ENCODE data around the gene RCSD1. TPM values are rescaled to one million over a fixed set of nuclear protein-coding genes. Genes with fewer than 3 reads are reported as not detected.

RCSD1 gene
- total RNA-seq, 2 experiments from 2014 or later: 143 to 145 TPM

DNA sequence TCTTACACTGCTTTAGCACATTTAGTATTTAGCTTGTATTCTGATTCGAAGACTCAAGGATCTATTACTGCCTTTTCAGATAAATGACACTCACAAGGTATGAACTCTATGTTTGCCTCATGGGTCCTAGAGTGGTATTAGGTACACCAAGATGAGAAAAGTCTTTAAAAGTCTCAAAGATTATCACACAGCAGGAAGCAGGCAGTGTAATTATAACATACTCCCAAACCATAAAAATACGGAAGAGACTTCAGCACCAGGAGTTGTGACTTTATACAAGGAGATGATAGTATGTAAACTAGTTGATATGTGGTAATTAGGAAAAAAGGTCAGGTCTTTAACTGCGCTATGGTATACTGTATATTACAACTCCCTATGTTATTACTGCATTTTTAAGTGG is 11.2 kb upstream of the RCSD1 start:
- no peak for DNase-seq
- Mint-ChIP-seq H3K27me3 (ENCODE audit: low read depth) (no peaks in the 10 kb centered on the region), H3K9me3 (ENCODE audit: insufficient read depth) (peaks cover 10% of the 10 kb centered on the region), H3K27ac (peak overlapping the region; percentile 95), H3K36me3 (ENCODE audit: low read depth) (peaks cover 16% of the 10 kb centered on the region), H3K4me3 (no peak overlapping the region), H3K4me1 (ENCODE audit: low read depth) (peaks cover 62% of the 10 kb centered on the region)
- ATAC-seq: no peak
- ChIA-PET CTCF (interaction anchor here (1.0 to 5.2 kb wide), 4 partner anchors 9 to 19 kb away, joined by 3 to 57 read pairs (median 3); no protein-coding TSS in a partner anchor), POLR2A (interaction anchor here (0.9 to 3.6 kb wide), 3 partner anchors 10 to 18 kb away, joined by 4 to 47 read pairs (median 26); partner anchors contain the start of gene RCSD1)

DNA sequence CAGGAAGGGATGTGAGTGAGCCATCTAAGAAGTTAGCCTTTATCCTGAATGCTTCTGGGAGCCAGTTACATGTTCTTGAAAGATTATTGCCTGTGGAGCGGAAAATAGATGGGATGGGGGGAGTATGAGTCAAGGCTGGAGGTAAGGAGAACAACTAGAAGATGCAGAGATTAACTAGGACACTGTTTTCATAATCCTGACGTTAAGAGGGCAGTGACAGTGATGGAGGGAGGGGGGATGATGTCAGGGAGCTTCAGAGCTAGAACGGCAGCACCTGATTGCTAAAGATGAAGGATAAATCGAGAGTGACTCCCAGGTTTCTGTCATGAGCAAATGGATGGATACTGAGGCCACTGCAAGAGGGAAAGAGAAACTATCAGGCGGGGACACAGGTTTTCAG is 10.0 kb upstream of the RCSD1 start:
- no peaks in the 10 kb centered on the region for H3K27me3 Mint-ChIP-seq (ENCODE audit: low read depth)
- ChIA-PET POLR2A (no interaction called here), CTCF (interaction anchor here (1.7 kb wide), 1 partner anchor 18 kb away, joined by 3 read pairs; no protein-coding TSS in a partner anchor)
- DNase-seq: no peak
- peak overlapping the region; percentile 3 for H3K27ac Mint-ChIP-seq
- peaks cover 67% of the 10 kb centered on the region for H3K4me1 Mint-ChIP-seq (ENCODE audit: low read depth)
- no peak for ATAC-seq
- H3K9me3 Mint-ChIP-seq (ENCODE audit: insufficient read depth): peaks cover 10% of the 10 kb centered on the region
- H3K36me3 Mint-ChIP-seq (ENCODE audit: low read depth): peaks cover 18% of the 10 kb centered on the region
- H3K4me3 Mint-ChIP-seq: no peak overlapping the region

DNA sequence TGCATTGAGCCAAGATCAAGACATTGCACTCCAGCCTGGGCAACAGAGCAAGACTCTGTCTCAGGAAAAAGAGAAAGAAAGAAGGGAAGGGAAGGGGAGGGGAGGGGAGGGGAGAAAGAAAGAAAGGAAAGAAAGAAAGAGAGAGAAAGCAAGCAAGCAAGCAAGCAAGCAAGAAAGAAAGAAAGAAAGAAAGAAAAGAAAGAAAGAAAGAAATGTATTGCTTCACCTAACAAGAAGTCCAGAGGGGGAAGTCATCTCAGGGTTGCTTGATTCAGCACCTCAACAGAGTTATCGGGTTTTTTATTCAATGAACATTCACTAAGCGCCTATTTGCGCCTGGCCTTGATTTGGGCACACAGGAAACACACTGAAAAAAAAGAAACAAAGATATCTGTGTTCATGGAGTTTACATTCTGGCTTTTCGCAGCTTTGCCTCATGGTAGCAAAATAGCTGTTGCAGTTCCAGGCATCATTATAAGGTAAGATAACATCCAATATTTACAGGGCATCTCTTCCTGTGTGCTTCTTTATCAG is 8.2 kb upstream of the RCSD1 start:
- Mint-ChIP-seq H3K4me1 (ENCODE audit: low read depth) (peaks cover 78% of the 10 kb centered on the region), H3K36me3 (ENCODE audit: low read depth) (peaks cover 22% of the 10 kb centered on the region), H3K27me3 (ENCODE audit: low read depth) (no peaks in the 10 kb centered on the region), H3K9me3 (ENCODE audit: insufficient read depth) (peaks cover 13% of the 10 kb centered on the region), H3K27ac (no peak overlapping the region), H3K4me3 (no peak overlapping the region)
- ATAC-seq: no peak
- no peak for DNase-seq
- ChIA-PET CTCF (interaction anchor here (1.0 to 1.3 kb wide), 2 partner anchors 15 to 93 kb away, joined by 3 to 4 read pairs; no protein-coding TSS in a partner anchor), POLR2A (no interaction called here)

DNA sequence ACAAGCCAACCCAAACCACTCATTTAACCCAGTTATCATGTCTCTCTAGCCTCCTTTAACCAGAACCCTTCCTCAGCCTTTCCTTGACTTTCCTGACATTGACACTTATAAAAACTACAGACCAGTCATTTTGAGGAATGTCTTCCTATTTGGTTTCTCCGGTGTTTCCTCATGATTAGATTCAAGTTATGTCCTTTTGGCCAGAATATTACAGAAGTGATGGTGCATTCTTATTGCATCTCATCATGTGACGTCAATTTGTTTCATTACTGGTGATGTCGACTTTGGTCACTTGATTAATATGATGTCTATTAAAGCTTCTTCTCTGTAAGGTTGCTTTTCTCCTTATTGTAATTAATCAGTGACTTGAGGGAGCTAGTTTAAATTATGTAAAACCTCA is 6.1 kb upstream of the RCSD1 start:
- peak overlapping the region; percentile 23 for H3K27ac Mint-ChIP-seq

DNA sequence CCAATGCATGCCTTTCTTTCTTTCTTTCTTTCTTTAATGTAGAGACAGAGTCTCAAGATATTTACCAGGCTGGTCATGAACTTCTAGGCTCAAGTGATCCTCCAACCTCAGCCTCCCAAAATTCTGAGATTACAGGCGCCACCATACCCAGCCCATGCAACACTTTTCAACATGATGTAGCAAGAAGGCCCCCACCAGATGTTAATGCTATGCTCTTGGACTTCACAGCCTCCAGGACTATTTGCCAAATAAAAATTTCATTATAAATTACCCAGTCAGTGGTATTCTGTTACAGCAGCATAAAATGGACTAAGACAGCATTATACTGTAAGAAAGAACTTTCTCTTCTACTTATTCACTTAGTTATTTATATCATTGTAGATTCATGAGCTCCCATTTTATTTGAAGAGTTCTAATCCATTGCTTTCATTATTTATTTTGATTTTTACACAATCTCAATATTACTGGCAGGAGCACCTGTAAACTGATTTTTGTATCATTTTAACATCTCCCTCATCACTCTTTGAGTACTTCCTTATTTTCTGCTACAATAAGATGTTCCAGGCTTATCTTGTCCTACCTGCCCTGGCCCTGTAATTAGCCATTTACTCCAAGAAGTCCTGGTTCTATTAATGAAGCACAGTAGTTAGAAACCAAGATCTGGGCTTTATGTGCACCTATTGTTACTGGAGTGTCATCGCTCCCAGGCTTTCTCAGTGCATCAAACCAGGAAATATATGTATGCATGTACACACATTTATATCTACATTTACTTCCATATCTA is 4.8 kb upstream of the RCSD1 start:
- H3K27ac Mint-ChIP-seq: peak overlapping the region; percentile 37
- H3K9me3 Mint-ChIP-seq (ENCODE audit: insufficient read depth): peaks cover 13% of the 10 kb centered on the region
- CTCF ChIA-PET: interaction anchor here (1.1 kb wide), 1 partner anchor 63 kb away, joined by 3 read pairs; no protein-coding TSS in a partner anchor
- H3K27me3 Mint-ChIP-seq (ENCODE audit: low read depth): no peaks in the 10 kb centered on the region
- no peak for ATAC-seq
- peaks cover 76% of the 10 kb centered on the region for H3K4me1 Mint-ChIP-seq (ENCODE audit: low read depth)
- no peak for DNase-seq
- POLR2A ChIA-PET: no interaction called here
- peaks cover 28% of the 10 kb centered on the region for H3K36me3 Mint-ChIP-seq (ENCODE audit: low read depth)
- H3K4me3 Mint-ChIP-seq: no peak overlapping the region

More for the DNA sequence above, 6.1 kb upstream of the RCSD1 start:
- DNase-seq (no peak), ATAC-seq (no peak)
- Mint-ChIP-seq H3K9me3 (ENCODE audit: insufficient read depth) (peaks cover 13% of the 10 kb centered on the region), H3K36me3 (ENCODE audit: low read depth) (peaks cover 24% of the 10 kb centered on the region), H3K4me1 (ENCODE audit: low read depth) (peaks cover 74% of the 10 kb centered on the region), H3K27me3 (ENCODE audit: low read depth) (no peaks in the 10 kb centered on the region), H3K4me3 (no peak overlapping the region)
- ChIA-PET POLR2A (no interaction called here), CTCF (interaction anchor here (1.1 to 2.0 kb wide), 2 partner anchors 23 to 64 kb away, joined by 3 to 6 read pairs; no protein-coding TSS in a partner anchor)

DNA sequence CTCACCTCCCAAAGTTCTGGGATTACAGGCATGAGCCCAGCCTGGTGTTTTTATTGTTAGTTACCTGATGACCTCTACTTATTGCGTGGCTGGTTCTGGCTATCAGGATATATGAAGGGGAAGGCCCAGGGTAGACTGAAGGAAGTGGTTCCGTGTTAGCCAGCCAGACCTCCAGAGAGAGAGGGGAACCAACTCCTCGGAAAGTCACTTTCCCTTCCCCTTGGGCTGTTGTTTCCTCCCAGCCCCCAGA is 2.5 kb upstream of the RCSD1 start:
- POLR2A ChIA-PET: interaction anchor here (0.6 to 8.2 kb wide), 7 partner anchors 10 to 307 kb away, joined by 3 to 96 read pairs (median 5); no protein-coding TSS in a partner anchor
- peak overlapping the region; percentile 98 for H3K4me3 Mint-ChIP-seq
- H3K27ac Mint-ChIP-seq: peak overlapping the region; percentile 91
- peaks cover 48% of the 10 kb centered on the region for H3K36me3 Mint-ChIP-seq (ENCODE audit: low read depth)
- peaks cover 66% of the 10 kb centered on the region for H3K4me1 Mint-ChIP-seq (ENCODE audit: low read depth)
- peaks cover 13% of the 10 kb centered on the region for H3K9me3 Mint-ChIP-seq (ENCODE audit: insufficient read depth)
- CTCF ChIA-PET: interaction anchor here (0.9 to 14.2 kb wide), 7 partner anchors 9 to 88 kb away, joined by 3 to 334 read pairs (median 13); no protein-coding TSS in a partner anchor
- no peaks in the 10 kb centered on the region for H3K27me3 Mint-ChIP-seq (ENCODE audit: low read depth)
- ATAC-seq (peak; percentile 15), DNase-seq (no peak)

DNA sequence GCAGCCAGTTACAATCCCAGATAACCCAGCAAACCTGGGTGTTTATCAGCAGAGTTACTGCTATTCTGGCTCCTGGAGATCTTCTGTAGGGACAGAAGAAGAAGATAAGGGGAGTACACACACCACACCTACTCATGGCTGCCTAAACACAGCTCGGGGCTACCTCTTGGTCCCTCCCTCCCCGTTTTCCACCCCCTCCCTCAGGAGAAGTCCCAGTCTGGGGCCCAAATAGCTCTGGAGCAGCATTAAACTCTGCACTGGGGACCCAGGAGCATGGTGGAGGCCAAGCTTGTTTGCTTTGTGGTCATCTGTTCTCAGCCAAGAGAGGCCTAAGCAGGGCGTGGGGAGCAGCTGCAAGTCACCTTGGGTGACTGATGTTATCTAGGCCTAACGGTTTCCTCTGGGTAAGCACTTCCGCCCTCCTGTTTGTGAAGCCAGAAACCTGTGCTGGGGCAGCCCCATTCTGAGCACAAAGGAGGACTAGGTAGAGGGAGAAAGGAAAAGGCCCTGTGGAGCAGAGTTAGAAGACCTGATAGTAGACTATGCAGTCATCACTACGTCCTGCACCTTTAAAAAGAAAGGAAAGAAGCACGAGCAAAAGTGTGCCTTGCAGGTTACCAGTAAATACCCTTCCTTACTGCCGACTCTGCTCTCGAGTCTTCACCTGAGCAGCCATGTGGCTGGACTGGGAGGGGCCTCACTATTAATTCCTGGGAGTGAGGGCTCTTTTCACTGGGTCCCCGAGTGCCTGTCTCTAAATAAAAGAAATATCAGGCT is 2.0 kb upstream of the RCSD1 start:
- ChIA-PET CTCF (interaction anchor here (0.9 to 14.2 kb wide), 8 partner anchors 9 to 87 kb away, joined by 3 to 334 read pairs (median 12); no protein-coding TSS in a partner anchor), POLR2A (interaction anchor here (0.6 to 8.2 kb wide), 10 partner anchors 9 to 308 kb away, joined by 3 to 96 read pairs (median 4); partner anchors contain the start of gene DCAF6)
- Mint-ChIP-seq H3K27me3 (ENCODE audit: low read depth) (no peaks in the 10 kb centered on the region), H3K4me1 (ENCODE audit: low read depth) (peaks cover 66% of the 10 kb centered on the region), H3K4me3 (peak overlapping the region; percentile 98), H3K27ac (peak overlapping the region; percentile 91), H3K9me3 (ENCODE audit: insufficient read depth) (peaks cover 13% of the 10 kb centered on the region), H3K36me3 (ENCODE audit: low read depth) (peaks cover 53% of the 10 kb centered on the region)
- DNase-seq: peak; percentile 89
- peak; percentile 83 for ATAC-seq

DNA sequence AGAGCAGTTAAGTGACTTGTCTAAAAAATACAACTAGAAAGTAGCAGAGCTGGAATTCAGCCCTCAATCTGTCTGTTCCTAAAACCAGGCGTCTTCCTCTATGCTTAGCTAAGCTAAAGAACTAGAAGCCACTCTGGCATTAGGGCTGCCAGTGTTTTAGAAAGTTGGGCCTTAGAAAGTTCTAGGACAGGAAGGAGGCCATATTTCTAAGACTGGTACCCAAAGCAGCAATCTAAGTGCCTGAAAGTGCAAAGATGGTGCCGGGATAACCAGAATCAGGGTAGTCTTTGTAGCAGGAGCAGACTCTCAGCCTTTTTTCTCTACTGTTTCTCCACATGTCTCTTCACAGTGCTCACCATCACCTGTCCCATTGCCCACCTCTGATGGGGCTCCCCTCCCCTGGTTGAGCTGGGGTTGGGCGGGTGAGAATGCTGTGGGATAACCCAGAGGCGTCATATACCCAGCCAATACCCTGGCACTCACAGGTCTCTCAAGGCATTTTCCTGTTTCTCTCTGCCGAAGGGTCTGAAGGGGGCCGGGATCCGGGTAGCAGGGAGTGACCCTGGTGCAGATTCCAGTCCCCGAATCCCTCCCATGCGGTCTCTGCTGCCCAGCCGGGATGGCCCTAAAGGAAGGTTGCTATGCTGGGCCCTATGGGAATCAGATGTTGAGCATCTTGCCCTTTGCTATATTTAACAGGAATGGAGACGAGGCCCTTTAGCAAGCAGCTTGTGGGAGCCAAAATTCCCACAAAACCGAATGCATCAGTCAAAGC is 1.1 kb upstream of the RCSD1 start:
- H3K4me3 Mint-ChIP-seq: peak overlapping the region; percentile 98

DNA sequence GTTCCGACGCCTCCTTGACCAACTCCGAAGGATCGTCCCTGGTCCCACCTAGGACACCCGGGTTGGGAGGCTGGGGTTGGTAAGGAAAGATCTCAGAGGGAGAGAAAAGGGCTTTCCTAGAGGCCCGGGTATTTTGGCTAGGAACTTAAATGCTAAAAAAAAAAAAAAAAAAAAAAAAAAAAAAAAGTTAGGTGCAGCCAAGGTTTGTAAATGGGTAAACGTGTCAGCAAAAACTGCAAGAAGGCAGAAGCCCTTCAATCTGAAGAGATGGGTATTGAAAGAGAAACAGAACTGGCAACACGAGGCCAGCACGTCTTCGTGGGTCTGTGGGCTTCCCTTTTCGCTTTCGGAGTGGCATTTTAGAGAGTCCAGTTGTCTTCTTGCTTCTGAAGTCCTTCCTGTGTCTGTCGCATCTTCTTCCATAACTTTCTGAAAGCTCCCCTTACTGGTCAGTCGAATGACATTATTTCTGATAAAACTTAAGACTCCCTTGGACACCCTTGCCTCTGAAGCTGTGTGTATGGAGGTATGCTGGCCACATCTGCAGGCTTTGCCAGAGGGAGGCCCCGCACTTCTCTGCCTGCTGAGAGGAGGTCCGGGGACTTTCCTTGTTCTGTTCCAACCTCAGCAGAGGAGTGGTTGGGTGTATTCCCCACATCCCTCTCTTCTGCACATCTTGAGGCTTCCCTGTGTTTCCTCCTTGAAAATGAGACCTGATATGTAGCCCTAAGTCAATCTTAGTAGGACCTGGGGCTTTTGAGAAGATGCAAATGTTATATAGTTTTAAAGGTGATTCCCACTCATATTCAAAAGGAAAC is 745 bp downstream of the RCSD1 start:
- no peaks in the 10 kb centered on the region for H3K27me3 Mint-ChIP-seq (ENCODE audit: low read depth)
- peaks cover 74% of the 10 kb centered on the region for H3K4me1 Mint-ChIP-seq (ENCODE audit: low read depth)
- ChIA-PET POLR2A (interaction anchor here (0.9 to 8.2 kb wide), 8 partner anchors 8 to 305 kb away, joined by 3 to 96 read pairs (median 8); no protein-coding TSS in a partner anchor), CTCF (interaction anchor here (0.8 to 14.2 kb wide), 5 partner anchors 14 to 88 kb away, joined by 3 to 334 read pairs (median 3); no protein-coding TSS in a partner anchor)
- DNase-seq: no peak
- ATAC-seq: no peak
- peak overlapping the region; percentile 98 for H3K27ac Mint-ChIP-seq
- H3K9me3 Mint-ChIP-seq (ENCODE audit: insufficient read depth): peaks cover 2% of the 10 kb centered on the region
- peak overlapping the region; percentile 98 for H3K4me3 Mint-ChIP-seq
- H3K36me3 Mint-ChIP-seq (ENCODE audit: low read depth): peaks cover 62% of the 10 kb centered on the region

More for the DNA sequence above, 1.1 kb upstream of the RCSD1 start:
- Mint-ChIP-seq H3K27me3 (ENCODE audit: low read depth) (no peaks in the 10 kb centered on the region), H3K27ac (peak overlapping the region; percentile 91), H3K36me3 (ENCODE audit: low read depth) (peaks cover 59% of the 10 kb centered on the region), H3K9me3 (ENCODE audit: insufficient read depth) (peaks cover 13% of the 10 kb centered on the region), H3K4me1 (ENCODE audit: low read depth) (peaks cover 70% of the 10 kb centered on the region)
- CTCF ChIA-PET: interaction anchor here (1.0 to 14.2 kb wide), 8 partner anchors 8 to 182 kb away, joined by 3 to 334 read pairs (median 12); no protein-coding TSS in a partner anchor
- POLR2A ChIA-PET: interaction anchor here (0.6 to 8.2 kb wide), 7 partner anchors 8 to 307 kb away, joined by 3 to 96 read pairs (median 6); partner anchors contain the start of gene DCAF6
- ATAC-seq (no peak), DNase-seq (no peak)

DNA sequence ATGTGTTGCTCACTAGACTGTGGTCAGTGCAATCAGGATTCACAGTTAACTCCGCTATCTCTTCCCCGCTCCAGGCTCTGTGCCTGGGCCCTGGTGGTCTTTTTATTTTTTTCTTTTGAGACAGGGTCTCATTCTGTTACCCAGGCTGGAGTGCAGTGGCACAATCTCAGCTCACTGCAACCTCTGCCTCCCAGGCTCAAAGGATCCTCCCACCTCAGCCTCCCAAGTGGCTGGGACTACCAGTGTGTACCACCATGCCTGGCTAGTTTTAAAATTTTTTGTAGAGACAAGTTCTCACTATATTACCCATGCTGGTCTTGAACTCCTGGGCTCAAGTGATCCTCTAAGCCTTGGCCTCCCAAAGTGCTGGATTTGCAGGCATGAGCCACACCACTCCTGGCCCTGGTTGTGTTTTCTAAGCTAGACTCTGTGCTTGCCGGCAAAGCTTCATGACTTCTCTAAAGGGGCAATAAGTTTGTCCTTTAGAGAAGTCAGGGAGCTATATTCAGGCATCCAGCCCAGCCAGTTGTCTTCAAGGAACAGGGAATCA is 1.4 kb downstream of the RCSD1 start:
- Mint-ChIP-seq H3K27me3 (ENCODE audit: low read depth) (no peaks in the 10 kb centered on the region), H3K4me3 (peak overlapping the region; percentile 98), H3K27ac (peak overlapping the region; percentile 98), H3K9me3 (ENCODE audit: insufficient read depth) (no peaks in the 10 kb centered on the region), H3K4me1 (ENCODE audit: low read depth) (peaks cover 75% of the 10 kb centered on the region), H3K36me3 (ENCODE audit: low read depth) (peaks cover 63% of the 10 kb centered on the region)
- DNase-seq (no peak), ATAC-seq (no peak)
- ChIA-PET POLR2A (interaction anchor here (0.6 to 8.2 kb wide), 12 partner anchors 9 to 304 kb away, joined by 3 to 96 read pairs (median 6); no protein-coding TSS in a partner anchor), CTCF (interaction anchor here (0.9 to 14.2 kb wide), 8 partner anchors 9 to 91 kb away, joined by 3 to 334 read pairs (median 3); no protein-coding TSS in a partner anchor)
